Neural progenitor cell (in vitro differentiated cells): Measurements from ENCODE around the gene PPM1F. TPM values are rescaled to one million over a fixed set of nuclear protein-coding genes. Genes with fewer than 3 reads are reported as not detected.

ENCODE experiments used
- DNase-seq: peaks from one replicate; pipeline ENCODE4 v3.0.0-alpha.2; 2016; ENCODE audit warnings: low spot score
- H2AFZ ChIP-seq: fragments of 200-600 bp; sonication (generic); replicated peaks from 2 replicates; pipeline ENCODE4 v1.6.1; 2016; ENCODE audit warnings: antibody characterized with exemption
- H3F3A ChIP-seq: fragments of 200-600 bp; sonication (generic); 2 replicates; pipeline ENCODE4 v1.6.1; 2016; ENCODE audit warnings: antibody characterized with exemption, low read depth
- H3K27ac ChIP-seq: fragments of 200-600 bp; sonication (generic); 2 replicates; pipeline ENCODE4 v1.5.1; 2016; ENCODE audit warnings: mild to moderate bottlenecking
- H3K27me3 ChIP-seq: fragments of 200-600 bp; sonication (generic); 2 replicates; pipeline ENCODE4 v1.6.1; 2016; ENCODE audit warnings: mild to moderate bottlenecking, moderate library complexity
- H3K36me3 ChIP-seq: fragments of 200-600 bp; sonication (generic); 2 replicates; pipeline ENCODE4 v1.5.1; 2016
- H3K4me1 ChIP-seq: fragments of 200-600 bp; sonication (generic); 2 replicates; pipeline ENCODE4 v1.6.1; 2016; ENCODE audit warnings: mixed run types
- H3K4me2 ChIP-seq: fragments of 200-600 bp; sonication (generic); 2 replicates; pipeline ENCODE4 v1.6.1; 2016
- H3K4me3 ChIP-seq: fragments of 200-600 bp; sonication (generic); 2 replicates; pipeline ENCODE4 v1.5.1; 2016
- H3K79me2 ChIP-seq: fragments of 200-600 bp; sonication (generic); 2 replicates; pipeline ENCODE4 v1.6.1; 2016; ENCODE audit warnings: low read depth
- H3K9ac ChIP-seq: fragments of 200-600 bp; sonication (generic); 2 replicates; pipeline ENCODE4 v1.6.1; 2016
- H3K9me3 ChIP-seq: fragments of 200-600 bp; sonication (generic); 2 replicates; pipeline ENCODE4 v1.5.1; 2016; ENCODE audit warnings: low read depth
- H4K20me1 ChIP-seq: fragments of 200-600 bp; sonication (generic); 2 replicates; pipeline ENCODE4 v1.6.1; 2016; ENCODE audit warnings: low read depth
- H3K27ac Mint-ChIP-seq: 3 replicates; pipeline ENCODE4 v1.8.0; 2021; ENCODE audit warnings: mixed read lengths
- H3K27me3 Mint-ChIP-seq: 2 replicates; pipeline ENCODE4 v1.8.0; 2022; ENCODE audit warnings: low read depth, mild to moderate bottlenecking, inconsistent platforms, moderate library complexity, mixed read lengths; ENCODE audit not compliant: insufficient read depth
- H3K36me3 Mint-ChIP-seq: 3 replicates; pipeline ENCODE4 v1.8.0; 2021; ENCODE audit warnings: mixed read lengths
- H3K4me1 Mint-ChIP-seq: 3 replicates; pipeline ENCODE4 v1.8.0; 2021; ENCODE audit warnings: mixed read lengths
- H3K4me3 Mint-ChIP-seq: 3 replicates; pipeline ENCODE4 v1.8.0; 2021; ENCODE audit warnings: mild to moderate bottlenecking, moderate library complexity, mixed read lengths
- H3K9me3 Mint-ChIP-seq: 3 replicates; pipeline ENCODE4 v1.8.0; 2020; ENCODE audit warnings: mixed read lengths
- EZH2 ChIP-seq: fragments of 200-600 bp; sonication (generic); IDR thresholded peaks from 2 replicates; pipeline ENCODE4 v1.6.1; 2017; ENCODE audit warnings: antibody characterized with exemption, mild to moderate bottlenecking, moderate library complexity
- EZH2phosphoT487 ChIP-seq: fragments of 200-600 bp; sonication (generic); IDR thresholded peaks from 2 replicates; pipeline ENCODE4 v1.6.1; 2017; ENCODE audit warnings: antibody characterized with exemption
- total RNA-seq: library from RNA; depleted of rRNA; stranded (reverse); fragments of >200 nt; gene quantifications from 2 replicates; pipeline ENCODE4 v1.2.3, GENCODE V29; 2015; ENCODE audit warnings: low replicate concordance
- TF ChIP-seq, protein P1 (sequence below): fragments of 200-600 bp; sonication (generic); IDR thresholded peaks from 2 replicates; pipeline ENCODE4 v1.5.1; 2017; ENCODE audit warnings: antibody characterized with exemption, mild to moderate bottlenecking

Gene PPM1F
- total RNA-seq, 1 donor from 2014 or later: 18.0 TPM

DNA sequence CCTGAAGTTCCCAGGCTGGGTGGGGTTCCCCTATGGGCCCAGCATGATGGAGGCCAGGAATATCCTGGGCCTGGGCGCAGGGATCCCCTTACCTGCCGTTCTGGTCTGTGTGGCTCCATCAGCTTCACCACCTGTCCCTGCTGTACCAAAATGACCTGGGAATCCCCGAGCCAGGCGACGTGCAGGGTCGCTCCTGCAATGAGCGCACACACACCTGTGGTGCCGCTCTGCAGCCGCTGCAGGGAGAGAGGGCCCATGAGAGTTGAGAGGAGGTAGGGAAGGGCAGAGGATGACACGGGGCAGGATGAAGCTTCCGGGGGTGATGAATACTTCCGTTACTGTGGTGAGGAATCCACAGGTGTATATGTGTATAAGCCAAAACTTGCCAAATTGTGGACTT, 21.6 kb downstream of the PPM1F start:
- Histone ChIP-seq H3F3A (peaks cover 3% of the 10 kb centered on the region), H2AFZ (no peak overlapping the region), H3K4me2 (no peak overlapping the region), H3K9ac (no peak overlapping the region), H3K36me3 (no peaks in the 10 kb centered on the region), H3K79me2 (no peaks in the 10 kb centered on the region), H3K4me3 (no peak overlapping the region), H3K4me1 (peaks cover 15% of the 10 kb centered on the region), H3K27ac (no peak overlapping the region), H3K27me3 (no peaks in the 10 kb centered on the region), H3K9me3 (no peaks in the 10 kb centered on the region), H4K20me1 (no peaks in the 10 kb centered on the region)
- no peaks in the 10 kb centered on the region for H3K9me3 Mint-ChIP-seq
- peaks cover 4% of the 10 kb centered on the region for H3K27me3 Mint-ChIP-seq
- TF ChIP-seq EZH2: no peak
- no peak for TF ChIP-seq EZH2phosphoT487
- TF ChIP-seq, protein P1, sequence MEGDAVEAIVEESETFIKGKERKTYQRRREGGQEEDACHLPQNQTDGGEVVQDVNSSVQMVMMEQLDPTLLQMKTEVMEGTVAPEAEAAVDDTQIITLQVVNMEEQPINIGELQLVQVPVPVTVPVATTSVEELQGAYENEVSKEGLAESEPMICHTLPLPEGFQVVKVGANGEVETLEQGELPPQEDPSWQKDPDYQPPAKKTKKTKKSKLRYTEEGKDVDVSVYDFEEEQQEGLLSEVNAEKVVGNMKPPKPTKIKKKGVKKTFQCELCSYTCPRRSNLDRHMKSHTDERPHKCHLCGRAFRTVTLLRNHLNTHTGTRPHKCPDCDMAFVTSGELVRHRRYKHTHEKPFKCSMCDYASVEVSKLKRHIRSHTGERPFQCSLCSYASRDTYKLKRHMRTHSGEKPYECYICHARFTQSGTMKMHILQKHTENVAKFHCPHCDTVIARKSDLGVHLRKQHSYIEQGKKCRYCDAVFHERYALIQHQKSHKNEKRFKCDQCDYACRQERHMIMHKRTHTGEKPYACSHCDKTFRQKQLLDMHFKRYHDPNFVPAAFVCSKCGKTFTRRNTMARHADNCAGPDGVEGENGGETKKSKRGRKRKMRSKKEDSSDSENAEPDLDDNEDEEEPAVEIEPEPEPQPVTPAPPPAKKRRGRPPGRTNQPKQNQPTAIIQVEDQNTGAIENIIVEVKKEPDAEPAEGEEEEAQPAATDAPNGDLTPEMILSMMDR: no peak
- H3K4me3 Mint-ChIP-seq: no peak overlapping the region
- H3K27ac Mint-ChIP-seq: no peak overlapping the region
- peaks cover 17% of the 10 kb centered on the region for H3K36me3 Mint-ChIP-seq
- H3K4me1 Mint-ChIP-seq: peaks cover 18% of the 10 kb centered on the region
- DNase-seq: no peak

- no peak overlapping the region for H3K9ac ChIP-seq
- Mint-ChIP-seq H3K9me3 (no peaks in the 10 kb centered on the region), H3K27ac (peak overlapping the region; percentile 8), H3K27me3 (peaks cover 4% of the 10 kb centered on the region), H3K4me1 (peaks cover 26% of the 10 kb centered on the region), H3K4me3 (no peak overlapping the region), H3K36me3 (peaks cover 13% of the 10 kb centered on the region)
- H3K27me3 ChIP-seq: no peaks in the 10 kb centered on the region
- no peak overlapping the region for H3K27ac ChIP-seq
- no peaks in the 10 kb centered on the region for H3K9me3 ChIP-seq
- no peak overlapping the region for H3K4me2 ChIP-seq
- peaks cover 14% of the 10 kb centered on the region for H3F3A ChIP-seq
- no peaks in the 10 kb centered on the region for H4K20me1 ChIP-seq
- no peak overlapping the region for H3K4me3 ChIP-seq
- H3K36me3 ChIP-seq: no peaks in the 10 kb centered on the region
- no peak for TF ChIP-seq EZH2phosphoT487
- no peak for TF ChIP-seq EZH2
- TF ChIP-seq, protein P1: no peak
- no peak overlapping the region for H2AFZ ChIP-seq
- H3K4me1 ChIP-seq: peaks cover 26% of the 10 kb centered on the region
- H3K79me2 ChIP-seq: no peaks in the 10 kb centered on the region
- no peak for DNase-seq
Measured at GRCh38 chr22:21929253-21929652, 23.4 kb downstream of the PPM1F start.

DNA sequence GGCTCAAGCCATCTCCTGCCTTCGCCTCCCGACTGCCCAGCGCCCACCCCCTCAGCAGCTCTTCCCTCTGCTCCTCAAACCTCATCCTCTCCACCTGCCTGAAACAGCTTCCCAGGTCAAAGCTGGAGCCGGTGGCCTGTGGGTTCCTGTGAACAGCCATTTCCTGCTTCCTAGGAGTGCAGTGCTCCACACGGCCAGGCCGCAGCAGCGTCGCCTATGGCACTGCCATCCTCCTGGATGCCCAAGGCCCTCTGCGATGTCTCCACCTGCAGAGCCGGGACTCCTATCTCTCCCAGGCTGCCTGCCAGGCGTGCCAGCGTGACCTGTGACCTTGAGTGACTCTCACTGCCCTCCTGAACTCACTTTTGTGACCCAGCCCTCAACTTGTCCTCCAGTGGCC, 24.6 kb downstream of the PPM1F start:
- H3K4me3 Mint-ChIP-seq: no peak overlapping the region
- H3K4me3 ChIP-seq: no peak overlapping the region
- no peak overlapping the region for H2AFZ ChIP-seq
- H3F3A ChIP-seq: peaks cover 14% of the 10 kb centered on the region
- no peaks in the 10 kb centered on the region for H3K9me3 Mint-ChIP-seq
- no peak overlapping the region for H3K9ac ChIP-seq
- peaks cover 26% of the 10 kb centered on the region for H3K4me1 ChIP-seq
- no peak for DNase-seq
- H3K9me3 ChIP-seq: no peaks in the 10 kb centered on the region
- H3K36me3 Mint-ChIP-seq: peaks cover 13% of the 10 kb centered on the region
- no peaks in the 10 kb centered on the region for H3K36me3 ChIP-seq
- no peaks in the 10 kb centered on the region for H3K79me2 ChIP-seq
- TF ChIP-seq, protein P1: no peak
- TF ChIP-seq EZH2: no peak
- TF ChIP-seq EZH2phosphoT487: no peak
- no peaks in the 10 kb centered on the region for H3K27me3 ChIP-seq
- peak overlapping the region; percentile 47 for H3K27ac Mint-ChIP-seq
- H3K4me2 ChIP-seq: no peak overlapping the region
- H3K27me3 Mint-ChIP-seq: peaks cover 6% of the 10 kb centered on the region
- no peaks in the 10 kb centered on the region for H4K20me1 ChIP-seq
- H3K4me1 Mint-ChIP-seq: peaks cover 26% of the 10 kb centered on the region
- no peak overlapping the region for H3K27ac ChIP-seq
